NCI-H748 treated with DMSO at 0.1 percent for 48 hours (cell line): Measurements from ENCODE around the gene OR56A3.
"Not testable (repeated sequence)": the region's sequence is repeated elsewhere in the genome, so short reads cannot be mapped to it uniquely, and the experiment has no call there.

Experiments
- DNase-seq: peaks from one replicate; lab custom pipeline; 2025; lab: John Stamatoyannopoulos, UW

OR56A3 gene, protein sequence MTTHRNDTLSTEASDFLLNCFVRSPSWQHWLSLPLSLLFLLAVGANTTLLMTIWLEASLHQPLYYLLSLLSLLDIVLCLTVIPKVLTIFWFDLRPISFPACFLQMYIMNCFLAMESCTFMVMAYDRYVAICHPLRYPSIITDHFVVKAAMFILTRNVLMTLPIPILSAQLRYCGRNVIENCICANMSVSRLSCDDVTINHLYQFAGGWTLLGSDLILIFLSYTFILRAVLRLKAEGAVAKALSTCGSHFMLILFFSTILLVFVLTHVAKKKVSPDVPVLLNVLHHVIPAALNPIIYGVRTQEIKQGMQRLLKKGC

GRCh38 chr11:5941951-5942350 is at the start of gene OR56A3:
Gene OR56A3 (plus strand): TSS chr11:5942251. CDS start chr11:5947347, 5,096 bp downstream.
- no peak for DNase-seq

DNA sequence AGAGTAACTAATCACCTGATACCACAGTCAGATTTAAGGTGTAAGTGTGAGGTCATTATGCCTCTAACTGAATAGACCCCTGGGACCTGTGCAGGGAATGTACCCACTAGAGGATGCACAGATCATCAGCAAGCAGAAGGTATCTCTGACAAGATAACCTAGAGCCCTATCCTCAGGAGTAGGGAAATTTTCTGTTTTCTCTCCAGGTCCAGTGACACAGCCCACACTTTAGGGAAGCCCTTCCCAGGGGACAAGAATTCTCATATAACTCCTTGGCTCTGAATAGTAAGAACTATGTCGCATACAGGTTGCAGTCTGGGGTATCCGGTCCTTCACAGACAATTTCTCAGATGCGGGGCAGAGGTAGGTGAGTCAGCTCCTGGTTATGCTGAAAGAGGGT is 49.1 kb upstream of the OR56A3 start, which contains the start of gene OR52E5:
OR52E5 (plus strand) TSS at position 301 of the 400 bp plus-strand sequence. CDS start 7,569 bp downstream, outside the sequence.
- DNase-seq: no peak

DNA sequence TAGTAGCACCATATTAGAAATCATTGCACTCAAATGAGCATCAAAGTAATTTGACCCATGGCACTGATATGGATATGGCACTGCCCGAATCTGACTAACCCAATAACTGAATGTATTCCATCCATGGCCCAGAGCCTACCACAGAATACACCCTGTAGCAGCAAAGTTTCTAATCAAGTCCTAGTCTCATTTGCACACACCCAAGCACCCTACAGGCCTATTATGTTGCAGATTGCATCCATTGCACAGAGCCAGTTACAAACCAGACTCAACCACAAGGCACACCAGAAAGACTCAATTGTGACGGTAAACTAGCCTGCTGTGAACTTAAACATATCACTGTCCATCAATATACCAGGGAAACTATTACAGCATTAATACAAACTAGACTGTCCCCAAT is 42.5 kb upstream of the OR56A3 start:
- DNase-seq: no peak

GRCh38 chr11:5910540-5910939 is 31.5 kb upstream of the OR56A3 start:
- DNase-seq: no peak

DNA sequence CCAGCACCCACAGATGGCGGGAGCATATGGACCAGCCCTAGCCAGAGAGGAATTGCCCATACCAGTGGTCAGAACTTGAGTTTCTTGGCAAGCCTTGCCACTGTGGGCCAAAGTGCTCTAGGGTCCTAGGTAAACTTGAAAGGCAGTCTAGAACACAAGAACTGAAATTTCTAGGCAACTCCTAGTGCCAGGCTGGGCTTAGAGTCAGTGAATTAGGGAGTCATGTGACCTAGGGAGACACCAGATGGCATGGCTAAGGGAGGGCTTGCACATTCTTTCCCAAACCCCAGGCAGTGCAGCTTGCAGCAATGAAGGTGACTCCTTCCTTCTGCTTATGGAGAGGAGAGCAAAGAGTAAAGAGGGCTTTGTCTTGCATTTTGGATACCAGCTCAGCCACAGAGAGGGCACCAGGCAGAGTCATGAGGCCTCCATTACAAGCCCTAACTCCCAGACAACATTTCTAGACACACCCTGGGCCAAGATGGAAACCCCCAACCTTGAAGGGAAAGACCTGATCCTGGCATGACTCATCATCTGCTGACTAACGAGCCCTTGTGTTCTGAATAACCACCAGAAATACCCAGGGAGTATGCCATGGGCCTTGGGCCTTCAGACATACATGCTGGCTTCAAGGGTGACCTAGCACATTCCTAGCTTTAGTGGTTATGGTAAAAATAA is 19.2 kb upstream of the OR56A3 start:
- no peak for DNase-seq

- DNase-seq: no peak
Observed at GRCh38 chr11:5923427-5923776, 18.6 kb upstream of the OR56A3 start.

DNA sequence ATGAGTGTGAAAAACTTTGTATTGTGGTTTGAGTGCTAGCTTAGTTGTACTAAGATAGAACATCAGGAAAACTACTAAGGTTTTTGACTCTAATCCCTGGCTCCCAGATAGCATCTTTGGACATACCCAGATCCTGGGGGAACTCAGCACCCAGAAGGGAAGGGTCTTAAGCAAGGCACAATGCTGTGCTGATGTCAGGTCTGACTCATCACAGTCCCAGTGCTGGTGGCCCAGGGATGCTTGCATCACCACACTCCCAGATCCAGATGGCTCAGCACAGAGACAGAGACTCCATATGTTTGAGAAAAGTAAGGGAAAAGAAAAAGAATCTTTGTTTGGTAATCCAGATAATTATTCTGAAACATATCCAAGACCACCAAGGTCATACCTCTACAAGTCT is 18.3 kb upstream of the OR56A3 start:
- DNase-seq: no peak

DNA sequence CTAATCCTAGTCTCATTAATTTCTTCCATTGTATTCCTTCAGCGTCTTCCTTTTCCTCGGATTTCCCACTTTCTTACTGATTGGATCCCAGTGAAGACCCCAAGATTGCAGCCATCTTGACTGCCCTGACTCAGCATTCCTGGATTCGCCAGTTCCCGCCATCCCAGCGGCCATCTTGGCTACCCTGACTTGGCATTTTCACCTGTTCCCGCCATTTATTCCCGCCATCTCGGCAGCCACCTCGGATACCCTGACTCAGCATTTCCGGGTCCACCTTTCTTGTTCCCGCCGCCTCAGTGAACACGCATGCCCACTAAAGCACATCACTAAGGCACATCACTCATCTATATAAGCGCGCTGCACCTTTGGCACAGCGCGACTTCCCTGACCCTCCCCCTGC is 13.8 kb upstream of the OR56A3 start:
- peak; percentile 90 for DNase-seq

DNA sequence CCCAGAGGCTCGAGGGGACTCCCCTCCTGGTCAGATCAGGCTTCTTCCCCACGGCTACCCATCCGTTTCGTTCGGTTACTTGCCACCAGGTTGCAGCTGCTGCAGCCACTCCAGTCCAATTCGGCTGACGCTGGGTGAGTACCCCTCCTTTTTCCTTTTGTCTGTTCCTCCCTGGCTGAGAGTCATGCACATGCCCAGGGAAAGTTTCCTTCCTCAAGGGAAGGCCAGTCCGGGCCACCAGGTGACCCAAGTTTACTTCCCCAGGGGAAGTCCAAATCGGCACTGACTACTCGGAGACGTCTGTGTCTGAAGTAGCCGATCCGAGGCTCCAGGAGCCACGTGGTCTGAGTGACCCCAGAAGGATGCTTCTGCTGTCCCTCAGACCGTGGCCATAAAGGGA is 13.2 kb upstream of the OR56A3 start:
- no peak for DNase-seq

DNA sequence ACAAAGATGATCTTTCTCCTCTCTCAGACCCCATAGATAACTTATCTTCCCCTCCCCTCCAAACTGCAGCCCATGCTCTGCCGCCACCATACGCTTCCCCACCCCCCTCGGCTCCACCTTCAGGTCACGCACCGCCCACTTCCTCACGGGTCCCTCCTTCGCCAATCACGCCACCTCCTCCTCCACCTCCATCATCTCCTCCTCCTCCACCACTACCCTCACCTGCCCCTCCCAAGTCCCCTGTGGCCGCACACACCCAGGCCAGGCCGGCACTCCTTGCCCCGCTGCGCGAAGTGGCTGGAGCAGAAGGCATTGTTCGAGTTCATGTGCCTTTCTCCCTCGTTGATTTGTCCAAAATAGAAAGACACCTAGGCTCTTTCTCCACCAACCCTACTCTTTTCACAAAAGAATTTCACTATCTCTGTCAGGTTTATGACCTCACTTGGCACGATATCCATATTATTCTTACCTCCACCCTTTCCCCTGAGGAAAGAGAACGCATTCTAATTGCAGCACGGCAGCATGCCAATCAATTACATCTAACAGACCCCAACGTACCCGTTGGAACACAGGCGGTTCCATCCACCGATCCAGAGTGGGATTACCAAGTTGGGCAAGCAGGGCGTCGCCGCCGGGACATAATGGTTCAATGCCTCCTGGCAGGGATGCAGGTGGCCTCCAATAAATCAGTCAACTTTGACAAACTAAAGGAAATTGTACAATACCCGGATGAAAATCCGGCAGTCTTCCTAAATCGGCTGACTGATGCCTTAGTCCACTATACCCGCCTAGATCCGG is 12.3 kb upstream of the OR56A3 start:
- peak; percentile 73 for DNase-seq

DNA sequence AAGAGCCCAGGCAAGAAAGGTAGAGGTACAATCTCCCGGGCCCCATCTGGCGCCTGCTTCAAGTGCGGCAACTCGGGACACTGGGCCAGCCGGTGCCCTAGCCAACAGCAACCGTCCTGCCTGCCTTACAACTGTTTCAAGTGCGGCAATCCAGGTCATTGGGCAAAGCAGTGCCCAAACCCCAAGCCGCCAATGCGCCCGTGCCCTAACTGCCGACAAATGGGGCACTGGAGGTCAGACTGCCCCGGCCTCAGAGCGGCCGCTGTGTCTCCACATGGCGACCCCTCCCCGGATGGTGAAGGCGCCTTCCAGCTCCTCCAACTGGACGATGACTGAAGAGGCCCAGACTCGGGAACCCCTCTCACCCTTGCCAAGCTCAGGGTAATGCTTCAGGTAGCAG is 11.4 kb upstream of the OR56A3 start:
- DNase-seq: no peak

DNA sequence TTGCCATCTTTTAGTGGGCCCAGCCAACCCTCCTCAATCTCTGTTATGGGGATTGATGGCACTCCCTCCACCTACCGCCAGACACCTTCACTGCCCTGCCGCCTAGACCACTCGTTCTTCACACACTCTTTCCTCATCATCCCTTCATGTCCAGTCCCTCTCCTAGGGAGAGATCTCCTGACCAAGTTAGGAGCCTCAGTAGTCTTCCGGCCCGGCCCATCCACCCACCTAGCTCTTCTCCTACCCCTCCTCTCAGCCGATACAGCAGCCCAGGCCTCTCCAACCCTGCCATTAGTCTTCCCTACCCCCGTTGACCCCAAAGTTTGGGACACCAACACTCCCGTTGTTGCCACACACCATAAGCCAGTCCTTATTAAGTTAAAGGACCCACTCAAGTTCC is 11.0 kb upstream of the OR56A3 start:
- no peak for DNase-seq

GRCh38 chr11:5932671-5933070 is 9.4 kb upstream of the OR56A3 start:
- DNase-seq: no peak

- no peak for DNase-seq
Observed at GRCh38 chr11:5933116-5933515, 8.9 kb upstream of the OR56A3 start.

GRCh38 chr11:5937868-5938602 is 4.0 kb upstream of the OR56A3 start:
- DNase-seq: no peak

DNA sequence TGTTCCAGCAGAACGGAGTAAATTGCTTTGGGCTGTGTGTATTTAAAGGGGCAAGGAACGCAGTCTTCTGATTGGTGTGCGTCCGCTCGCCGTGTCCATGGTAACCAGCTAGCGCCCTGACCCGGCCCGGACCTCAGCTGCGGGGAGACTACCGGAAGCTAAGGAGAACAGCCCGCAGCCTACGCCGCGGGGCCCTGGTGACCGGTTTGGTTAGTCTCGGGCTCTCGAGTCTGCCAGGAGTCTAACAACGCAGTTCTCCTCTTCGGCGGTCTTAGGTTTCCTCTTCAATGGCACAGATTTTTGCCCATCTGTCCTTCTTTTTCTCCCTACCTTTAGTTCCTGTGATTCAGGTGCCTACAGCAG is 3.5 kb upstream of the OR56A3 start:
- no peak for DNase-seq

DNA sequence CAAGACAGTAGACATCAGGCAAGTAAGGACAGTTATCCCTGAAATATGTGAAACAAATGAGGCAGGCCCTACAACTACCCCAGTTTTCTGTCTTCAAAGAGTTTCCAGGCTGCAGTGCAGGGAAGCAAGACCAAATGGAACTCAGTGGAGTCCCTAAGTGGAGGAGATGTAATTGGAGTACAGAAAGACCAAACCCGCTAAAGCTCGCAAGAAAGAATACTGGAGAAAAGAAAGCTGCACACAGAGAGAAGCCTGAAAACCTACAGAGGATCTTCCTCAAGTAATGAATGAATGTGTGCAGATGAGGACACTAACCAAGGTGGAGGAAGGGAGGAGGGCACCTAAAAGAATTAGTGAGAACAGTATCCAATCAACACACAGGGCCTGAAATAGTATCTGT is 1.3 kb upstream of the OR56A3 start:
- DNase-seq: no peak

DNA sequence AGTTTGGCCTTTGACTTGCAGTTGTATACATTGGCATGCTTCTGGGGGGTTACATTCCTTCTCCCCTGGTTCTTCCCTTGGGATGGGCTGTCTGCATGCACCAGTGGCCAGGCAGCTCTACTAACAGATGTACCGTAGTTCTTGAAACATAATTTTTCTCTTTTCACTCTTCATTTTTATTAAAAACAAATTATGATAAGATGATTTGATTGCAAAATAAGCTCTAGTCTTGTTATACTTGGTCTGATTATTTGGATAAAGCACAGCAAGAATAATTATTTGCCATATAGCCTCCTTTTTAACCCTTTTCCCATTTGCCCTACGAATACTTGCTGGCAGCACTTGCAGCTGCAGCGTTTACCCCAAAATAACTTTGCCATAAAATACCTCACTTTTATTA is 13.5 kb downstream of the OR56A3 start:
- no peak for DNase-seq

DNA sequence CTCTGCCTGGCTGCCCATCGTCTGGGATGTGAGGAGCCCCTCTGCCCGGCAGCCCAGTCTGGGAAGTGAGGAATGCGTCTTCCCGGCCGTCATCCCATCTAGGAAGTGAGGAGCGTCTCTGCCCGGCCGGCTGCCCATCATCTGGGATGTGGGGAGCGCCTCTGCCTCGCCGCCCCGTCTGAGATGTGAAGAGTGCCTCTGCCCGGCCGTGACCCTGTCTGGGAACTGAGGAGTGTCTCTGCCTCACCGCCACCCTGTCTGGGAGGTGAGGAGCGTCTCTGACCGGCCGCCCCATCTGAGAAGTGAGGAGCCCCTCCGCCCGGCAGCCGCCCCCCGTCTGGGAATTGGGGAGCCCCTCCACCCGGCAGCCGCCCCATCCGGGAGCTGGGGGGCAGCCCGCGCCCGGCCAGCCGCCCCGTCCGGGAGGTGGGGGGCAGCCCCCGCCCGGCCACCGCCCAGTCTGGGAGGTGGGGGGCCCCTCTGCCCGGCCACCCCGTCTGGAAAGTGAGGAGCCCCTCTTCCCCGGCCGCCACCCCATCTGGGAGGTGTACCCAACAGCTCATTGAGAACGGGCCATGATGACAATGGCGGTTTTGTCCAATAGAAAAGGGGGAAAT is 18.8 kb downstream of the OR56A3 start:
- not testable (repeated sequence) for DNase-seq

- DNase-seq: no peak
Observed at GRCh38 chr11:5966958-5967357, 24.9 kb downstream of the OR56A3 start.

GRCh38 chr11:5967708-5968107 is 25.7 kb downstream of the OR56A3 start:
- DNase-seq: no peak

- no peak for DNase-seq
Observed at GRCh38 chr11:5968394-5968793, 26.3 kb downstream of the OR56A3 start, which contains the start of gene OR56A5. Gene OR56A5 (minus strand): TSS chr11:5968494. CDS start chr11:5968494, 0 bp downstream.
